ENCODE results near the gene SLMAP.

- TF ChIP-seq CTCF (IDR thresholded peaks at IDR 0.05): no peak
- no peak for TF ChIP-seq POLR2AphosphoS5 (IDR thresholded peaks at IDR 0.05)
- TF ChIP-seq POLR2A (IDR thresholded peaks at IDR 0.05): no peak
Observed at GRCh38 chr3:57822686-57823085, 66.6 kb downstream of the SLMAP start.

Data from breast epithelium (tissue), 3 donors.